NCI-H460 (cell line): Measurements from ENCODE around the gene NOXO1. TPM values are rescaled to one million over a fixed set of nuclear protein-coding genes. Genes with fewer than 3 reads are reported as not detected.

Experiments
- DNase-seq: peaks from one replicate; pipeline ENCODE4 v3.0.0-alpha.2; 2016; ENCODE audit warnings: low read depth; ENCODE audit errors: extremely low read depth
- polyA plus RNA-seq: library from polyadenylated mRNA; depleted of rRNA; stranded (reverse); fragments of >200 nt; gene quantifications from 2 replicates; pipeline ENCODE4 v1.2.3, GENCODE V29; 2014; cell fraction: nucleus; rRNA removed
- total RNA-seq: library from RNA; depleted of rRNA; stranded (reverse); fragments of >200 nt; shearing (Covaris generic); gene quantifications from 2 replicates; pipeline ENCODE4 v1.2.3, GENCODE V29; 2014; rRNA removed

The NOXO1 gene
- 0.84 TPM in 1 of 2 replicates, not detected in the other for total RNA-seq
- 0.42 and 0.47 TPM in 2 replicates for polyA plus RNA-seq

GRCh38 chr16:1981398-1981836 is at the start of gene NOXO1:
TSS of gene NOXO1 (minus strand) at chr16:1981469. CDS start at chr16:1981179, 290 bp downstream.
- no peak for DNase-seq

GRCh38 chr16:2030036-2030435 is 48.8 kb upstream of the NOXO1 start:
- DNase-seq = no peak

GRCh38 chr16:2029350-2029749 is 48.1 kb upstream of the NOXO1 start:
- no peak for DNase-seq

GRCh38 chr16:2028620-2029220 is 47.5 kb upstream of the NOXO1 start:
- DNase-seq = no peak

- DNase-seq = no peak
Observed at GRCh38 chr16:2028146-2028545, 46.9 kb upstream of the NOXO1 start.

GRCh38 chr16:2027024-2028010 is 46.0 kb upstream of the NOXO1 start:
- DNase-seq = no peak

GRCh38 chr16:2026461-2027023 is 45.3 kb upstream of the NOXO1 start, which contains the start of gene NHERF2:
TSS of gene NHERF2 (plus strand) at chr16:2026902. CDS start at chr16:2027006, 104 bp downstream.
- no peak for DNase-seq

GRCh38 chr16:2025878-2026460 is 44.7 kb upstream of the NOXO1 start:
- no peak for DNase-seq

GRCh38 chr16:2025251-2025650 is 44.0 kb upstream of the NOXO1 start:
- DNase-seq = no peak

- DNase-seq = no peak
Observed at GRCh38 chr16:2024032-2024420, 42.8 kb upstream of the NOXO1 start.

- DNase-seq = peak; percentile 89
Observed at GRCh38 chr16:2023092-2024031, 42.1 kb upstream of the NOXO1 start.

- no peak for DNase-seq
Observed at GRCh38 chr16:2022723-2023091, 41.4 kb upstream of the NOXO1 start.

GRCh38 chr16:2019921-2020831 is 38.9 kb upstream of the NOXO1 start:
- DNase-seq = no peak

- DNase-seq = no peak
Observed at GRCh38 chr16:2019518-2019920, 38.2 kb upstream of the NOXO1 start, which contains the start of gene NPW. TSS of gene NPW (plus strand) at chr16:2019785.

GRCh38 chr16:2016407-2016922 is 35.2 kb upstream of the NOXO1 start:
- no peak for DNase-seq

GRCh38 chr16:2015947-2016208 is 34.6 kb upstream of the NOXO1 start:
- no peak for DNase-seq

- DNase-seq = peak; percentile 96
Observed at GRCh38 chr16:2015117-2015946, 34.1 kb upstream of the NOXO1 start.

GRCh38 chr16:2013527-2013926 is 32.3 kb upstream of the NOXO1 start:
- DNase-seq = no peak
